GM19099 (cell line): ENCODE results near the gene S100A1.

Experiments
- POLR2A ChIP-seq: IDR thresholded peaks from 3 replicates; pipeline ENCODE4 v1.6.1; 2011; ENCODE audit warnings: low read depth; ENCODE audit not compliant: insufficient read length; ENCODE audit errors: extremely low read depth

The S100A1 gene

DNA sequence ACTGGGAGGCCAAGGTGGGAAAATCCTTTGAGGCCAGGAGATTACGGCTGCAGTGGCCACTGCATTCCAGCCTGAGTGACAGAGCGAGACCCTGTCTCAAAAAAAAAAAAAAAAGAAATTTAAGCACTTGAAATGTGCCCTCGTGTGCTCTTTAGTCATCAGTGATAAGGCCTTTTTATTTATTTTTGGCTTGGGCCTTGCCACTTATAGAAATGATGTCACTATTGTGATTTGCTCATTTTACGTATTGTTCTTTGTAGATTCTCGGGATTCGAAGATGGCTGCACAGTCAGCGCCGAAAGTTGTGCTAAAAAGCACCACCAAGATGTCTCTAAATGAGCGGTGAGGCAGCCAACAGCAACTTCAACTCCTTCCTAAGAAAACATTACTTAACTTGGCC is 8.1 kb downstream of the S100A1 start:
- TF ChIP-seq POLR2A: no peak

- no peak for TF ChIP-seq POLR2A
Measured at GRCh38 chr1:153638261-153638660, 10.0 kb downstream of the S100A1 start.

DNA sequence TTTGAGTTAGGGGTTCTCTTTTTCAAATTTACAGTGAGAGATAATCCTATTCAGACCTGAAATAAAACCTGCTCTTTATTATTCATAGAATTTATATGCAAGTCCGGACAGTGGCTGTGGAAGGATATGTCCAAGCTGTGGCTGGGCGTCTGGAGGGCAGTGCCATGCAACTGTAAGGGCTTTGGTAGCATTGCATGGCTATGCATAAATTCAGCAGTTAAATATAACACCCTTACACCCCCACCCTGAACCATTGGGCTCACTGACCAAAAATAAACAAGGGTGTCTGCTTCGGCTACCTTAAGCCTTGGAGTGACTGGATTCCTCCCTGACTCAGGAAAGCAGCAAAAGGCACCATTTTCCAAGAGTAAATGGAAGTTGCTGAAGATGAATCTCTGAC is 11.0 kb downstream of the S100A1 start:
- TF ChIP-seq POLR2A: no peak

DNA sequence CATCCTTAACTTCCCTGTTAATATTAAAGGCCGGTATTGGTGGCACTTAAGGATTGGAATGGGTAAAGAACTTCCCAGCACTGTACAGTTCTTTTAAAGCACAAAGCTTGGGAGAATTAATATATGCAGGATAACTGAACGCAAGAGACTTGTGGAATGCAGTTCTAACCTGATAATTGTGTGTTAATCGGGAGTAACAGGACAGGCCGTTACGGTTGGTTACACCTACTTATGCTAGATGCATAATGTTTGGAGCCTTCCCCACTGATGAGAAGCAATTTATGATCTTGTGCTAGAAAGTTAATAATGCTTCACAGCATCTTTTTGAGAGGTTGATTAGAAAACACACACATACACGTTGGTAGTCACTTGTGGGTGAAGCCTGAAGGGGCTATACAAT is 12.6 kb downstream of the S100A1 start:
- no peak for TF ChIP-seq POLR2A

GRCh38 chr1:153642161-153642560 is 13.9 kb downstream of the S100A1 start:
- TF ChIP-seq POLR2A: no peak

- no peak for TF ChIP-seq POLR2A
Measured at GRCh38 chr1:153643100-153643499, 14.9 kb downstream of the S100A1 start.

DNA sequence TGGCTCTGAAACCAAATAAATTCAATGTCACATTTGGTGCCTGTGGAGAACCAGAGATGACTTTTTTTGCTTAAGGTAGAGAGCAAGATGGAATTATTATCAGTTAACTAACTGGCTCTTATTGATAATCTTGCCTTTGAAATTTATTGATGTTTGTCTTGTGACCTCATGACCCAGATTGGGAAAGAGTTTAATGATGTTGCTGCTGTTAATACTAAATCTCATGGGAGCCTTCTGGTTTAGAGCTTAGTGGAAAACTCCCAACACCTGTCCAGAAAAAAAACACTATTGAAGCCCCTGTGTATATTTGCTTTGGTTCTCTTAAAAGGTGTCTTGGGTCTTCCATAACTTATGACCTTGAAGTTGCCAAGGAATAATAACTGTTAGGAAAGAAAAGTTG is 15.6 kb downstream of the S100A1 start:
- TF ChIP-seq POLR2A: no peak

DNA sequence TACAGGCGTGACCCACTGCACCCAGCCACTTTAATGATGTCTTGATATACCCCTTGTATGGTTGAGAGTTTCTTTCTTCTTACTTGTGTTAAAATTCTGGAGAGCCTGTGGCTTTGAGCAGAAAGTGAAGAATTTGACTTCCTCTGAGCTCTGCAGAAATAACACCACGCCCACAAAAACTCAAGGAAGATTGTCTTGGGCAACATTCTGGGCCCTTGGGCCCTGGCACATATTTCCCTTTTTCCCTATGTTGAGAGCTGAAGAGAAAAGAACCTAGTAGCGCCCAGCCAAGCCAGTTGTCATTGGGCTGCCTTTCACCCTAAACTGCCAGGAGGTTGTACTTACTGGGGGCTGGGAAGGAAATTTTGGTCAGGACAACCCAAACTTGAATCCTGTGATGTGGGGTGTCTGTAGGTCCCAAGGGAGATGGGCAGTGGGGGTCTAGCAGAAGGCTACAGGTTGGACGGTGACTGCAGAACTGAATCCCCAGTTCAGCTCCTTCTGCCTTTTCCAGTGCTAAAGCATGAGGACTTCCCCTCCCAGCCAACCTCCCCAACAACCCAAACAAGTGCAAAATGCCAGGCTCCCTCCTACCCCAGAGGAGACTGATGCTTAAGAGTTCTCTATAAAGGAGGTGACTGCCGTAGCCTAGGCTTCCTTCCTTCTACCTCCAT is 18.6 kb downstream of the S100A1 start:
- no peak for TF ChIP-seq POLR2A

- no peak for TF ChIP-seq POLR2A
Measured at GRCh38 chr1:153647346-153647714, 19.1 kb downstream of the S100A1 start.

DNA sequence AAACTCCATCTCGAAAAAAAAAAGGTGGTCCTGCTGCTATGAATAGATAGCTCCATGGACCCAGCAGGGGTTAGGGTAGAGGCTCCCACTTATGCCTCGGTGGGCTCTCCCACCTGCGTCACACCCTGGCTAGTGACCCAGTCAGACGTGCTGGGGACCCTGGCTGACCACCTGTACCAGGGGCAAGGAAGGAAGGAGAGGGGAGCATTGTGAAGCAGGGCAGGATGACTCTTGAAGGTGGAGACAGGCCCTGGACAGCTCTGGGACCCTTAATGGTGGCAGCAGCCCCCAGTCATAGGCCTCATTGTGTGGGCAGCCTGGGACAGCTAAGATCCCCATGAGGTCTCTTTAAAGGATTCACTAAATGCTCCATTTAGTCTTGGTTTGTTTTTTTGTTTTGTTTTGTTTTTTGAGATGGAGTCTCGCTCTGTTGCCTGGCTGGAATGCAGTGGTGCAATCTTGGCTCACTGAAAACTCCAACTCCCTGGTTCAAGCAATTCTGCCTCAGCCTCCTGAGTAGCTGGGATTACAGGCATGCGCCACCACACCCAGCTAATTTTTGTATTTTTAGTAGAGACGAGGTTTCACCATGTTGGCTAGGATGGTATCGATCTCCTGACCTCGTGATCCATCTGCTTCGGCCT is 19.9 kb downstream of the S100A1 start:
- no peak for TF ChIP-seq POLR2A

- no peak for TF ChIP-seq POLR2A
Measured at GRCh38 chr1:153649137-153649862, 21.1 kb downstream of the S100A1 start.

GRCh38 chr1:153649863-153650235 is 21.6 kb downstream of the S100A1 start:
- no peak for TF ChIP-seq POLR2A

- no peak for TF ChIP-seq POLR2A
Measured at GRCh38 chr1:153651771-153652170, 23.5 kb downstream of the S100A1 start.

- no peak for TF ChIP-seq POLR2A
Measured at GRCh38 chr1:153652805-153653500, 24.7 kb downstream of the S100A1 start.

DNA sequence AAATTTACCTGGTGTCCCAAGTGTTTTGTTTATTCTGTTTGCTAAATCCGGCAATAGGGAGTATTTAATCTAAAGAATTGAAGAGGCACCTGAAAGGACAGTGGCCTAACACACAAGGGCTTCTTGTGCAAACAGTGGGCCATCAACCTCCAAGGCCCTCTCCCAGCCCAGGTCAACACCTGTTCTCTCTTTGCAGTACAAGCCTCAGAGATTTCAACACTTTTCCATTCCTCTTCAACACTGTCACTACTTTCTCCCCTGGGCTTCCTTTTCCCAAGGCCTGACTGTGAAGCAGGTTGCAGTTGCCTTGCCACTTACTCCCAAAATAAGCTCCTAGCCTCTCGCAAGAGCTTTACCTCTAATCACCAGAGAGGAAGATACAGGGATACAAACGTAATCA is 27.1 kb downstream of the S100A1 start:
- TF ChIP-seq POLR2A: no peak
